ENCODE data around the gene DHRS7. TPM values are rescaled to one million over a fixed set of nuclear protein-coding genes. Genes with fewer than 3 reads are reported as not detected.
A peak's percentile ranks its signal among the peaks of the same experiment; 100 is the strongest.

Gene DHRS7
- total and polyA plus RNA-seq, 7 donors, result 239 to 743 (median 492) TPM

DNA sequence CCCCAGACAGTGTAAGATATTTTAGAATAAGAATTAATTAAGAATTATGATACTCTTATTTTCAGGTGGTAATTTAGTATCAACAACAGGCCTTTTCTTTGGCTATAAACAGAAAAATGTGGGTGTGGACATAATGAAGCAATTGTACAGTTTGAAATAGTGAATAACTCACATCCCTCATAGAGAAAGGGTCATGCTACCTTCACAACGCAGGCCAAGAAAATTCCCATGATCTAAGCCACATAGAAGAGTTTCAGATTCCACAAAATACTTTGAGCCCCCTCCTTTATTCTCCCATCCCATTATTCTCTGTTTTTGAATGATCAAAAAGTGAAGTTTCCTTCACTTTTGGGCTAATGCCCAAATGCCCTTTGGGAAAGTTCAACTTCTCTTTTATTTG is 23.5 kb upstream of the DHRS7 start:
- intact Hi-C loops (cut with DNase I), result loop anchor here (5.0 to 10.0 kb wide), 2 partner anchors 221 to 684 kb away; no protein-coding TSS in a partner anchor
- no peak for DNase-seq
- Histone ChIP-seq H3K27ac (no peak overlapping the region), H3K27me3 (ENCODE audit: insufficient read depth in 3 of 3, low read length in 2 of 3) (no peaks in the 10 kb centered on the region), H3K9me3 (no peaks in the 10 kb centered on the region), H3K36me3 (ENCODE audit: insufficient read depth in 1 of 2, low read depth in 1 of 2) (no peaks in the 10 kb centered on the region), H3K4me1 (peaks cover 3% of the 10 kb centered on the region), H3K4me3 (no peak overlapping the region)
- WGBS, 3 donors, result 69 to 70% (median 69%) methylated on average over 1 of the region's 1 CpG
- TF ChIP-seq, protein P1, sequence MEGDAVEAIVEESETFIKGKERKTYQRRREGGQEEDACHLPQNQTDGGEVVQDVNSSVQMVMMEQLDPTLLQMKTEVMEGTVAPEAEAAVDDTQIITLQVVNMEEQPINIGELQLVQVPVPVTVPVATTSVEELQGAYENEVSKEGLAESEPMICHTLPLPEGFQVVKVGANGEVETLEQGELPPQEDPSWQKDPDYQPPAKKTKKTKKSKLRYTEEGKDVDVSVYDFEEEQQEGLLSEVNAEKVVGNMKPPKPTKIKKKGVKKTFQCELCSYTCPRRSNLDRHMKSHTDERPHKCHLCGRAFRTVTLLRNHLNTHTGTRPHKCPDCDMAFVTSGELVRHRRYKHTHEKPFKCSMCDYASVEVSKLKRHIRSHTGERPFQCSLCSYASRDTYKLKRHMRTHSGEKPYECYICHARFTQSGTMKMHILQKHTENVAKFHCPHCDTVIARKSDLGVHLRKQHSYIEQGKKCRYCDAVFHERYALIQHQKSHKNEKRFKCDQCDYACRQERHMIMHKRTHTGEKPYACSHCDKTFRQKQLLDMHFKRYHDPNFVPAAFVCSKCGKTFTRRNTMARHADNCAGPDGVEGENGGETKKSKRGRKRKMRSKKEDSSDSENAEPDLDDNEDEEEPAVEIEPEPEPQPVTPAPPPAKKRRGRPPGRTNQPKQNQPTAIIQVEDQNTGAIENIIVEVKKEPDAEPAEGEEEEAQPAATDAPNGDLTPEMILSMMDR (IDR thresholded peaks at IDR 0.05), result no peak
- no peak for ATAC-seq

- TF ChIP-seq, protein P1 (IDR thresholded peaks at IDR 0.05), result no peak
Measured at GRCh38 chr14:60188115-60188514, 22.9 kb upstream of the DHRS7 start.

DNA sequence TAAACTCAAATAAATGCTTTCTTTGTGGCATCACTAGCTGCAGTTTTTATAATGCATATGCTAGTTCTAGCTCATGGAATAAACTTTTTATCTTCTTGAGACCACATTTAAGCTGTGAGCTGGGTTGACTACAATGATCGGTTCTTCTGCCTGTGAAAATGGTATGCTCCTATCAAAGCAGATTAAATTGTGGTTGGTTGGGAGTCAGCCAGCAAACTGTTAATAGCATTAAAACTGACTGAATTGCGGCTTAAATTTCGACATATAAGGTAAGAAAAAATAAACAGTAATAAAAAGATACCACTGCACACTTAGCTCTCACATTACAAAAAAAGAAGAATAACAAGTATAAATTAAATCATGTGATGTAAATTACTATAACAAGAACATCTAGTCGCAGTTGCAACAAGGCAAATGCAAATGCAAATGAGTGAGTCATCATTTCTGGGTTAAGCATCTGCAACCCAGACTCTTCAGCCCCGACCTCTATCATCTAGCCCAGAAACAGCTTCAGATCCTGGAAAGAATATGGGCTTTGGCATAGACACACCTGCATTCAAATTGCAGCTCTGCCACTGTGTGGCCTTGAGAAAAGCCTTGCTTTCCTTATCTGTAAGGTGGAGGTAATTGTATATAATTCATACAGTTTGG is 19.8 kb upstream of the DHRS7 start:
- H3K27me3 ChIP-seq (ENCODE audit: insufficient read depth in 3 of 3, low read length in 2 of 3), result no peaks in the 10 kb centered on the region
- H3K36me3 ChIP-seq (ENCODE audit: insufficient read depth in 1 of 2, low read depth in 1 of 2), result no peaks in the 10 kb centered on the region
- TF ChIP-seq, protein P1 (IDR thresholded peaks at IDR 0.05), result no peak
- DNase-seq (no peak), ATAC-seq (no peak)
- no peaks in the 10 kb centered on the region for H3K9me3 ChIP-seq
- no peak overlapping the region for H3K4me3 ChIP-seq
- no peak overlapping the region for H3K27ac ChIP-seq
- peaks cover 28% of the 10 kb centered on the region for H3K4me1 ChIP-seq
- intact Hi-C loops (cut with DNase I), result loop anchor here (1.0 to 10.0 kb wide), 5 partner anchors 120 to 680 kb away; no protein-coding TSS in a partner anchor
- WGBS, 3 donors, result 63 to 65% (median 64%) methylated on average over 5 of the region's 5 CpGs

More at GRCh38 chr14:60188115-60188514, 22.9 kb upstream of the DHRS7 start:
- Histone ChIP-seq H3K9me3 (no peaks in the 10 kb centered on the region), H3K4me1 (peaks cover 9% of the 10 kb centered on the region), H3K36me3 (ENCODE audit: insufficient read depth in 1 of 2, low read depth in 1 of 2) (no peaks in the 10 kb centered on the region), H3K4me3 (no peak overlapping the region), H3K27me3 (ENCODE audit: insufficient read depth in 3 of 3, low read length in 2 of 3) (no peaks in the 10 kb centered on the region), H3K27ac (no peak overlapping the region)
- 47 to 57% (median 55%) methylated on average over 3 of the region's 3 CpGs for WGBS, 3 donors
- intact Hi-C loops (cut with DNase I), result loop anchor here (5.0 to 10.0 kb wide), 2 partner anchors 221 to 683 kb away; no protein-coding TSS in a partner anchor
- DNase-seq (no peak), ATAC-seq (peak; percentile 30 to 44 (median 36))

DNA sequence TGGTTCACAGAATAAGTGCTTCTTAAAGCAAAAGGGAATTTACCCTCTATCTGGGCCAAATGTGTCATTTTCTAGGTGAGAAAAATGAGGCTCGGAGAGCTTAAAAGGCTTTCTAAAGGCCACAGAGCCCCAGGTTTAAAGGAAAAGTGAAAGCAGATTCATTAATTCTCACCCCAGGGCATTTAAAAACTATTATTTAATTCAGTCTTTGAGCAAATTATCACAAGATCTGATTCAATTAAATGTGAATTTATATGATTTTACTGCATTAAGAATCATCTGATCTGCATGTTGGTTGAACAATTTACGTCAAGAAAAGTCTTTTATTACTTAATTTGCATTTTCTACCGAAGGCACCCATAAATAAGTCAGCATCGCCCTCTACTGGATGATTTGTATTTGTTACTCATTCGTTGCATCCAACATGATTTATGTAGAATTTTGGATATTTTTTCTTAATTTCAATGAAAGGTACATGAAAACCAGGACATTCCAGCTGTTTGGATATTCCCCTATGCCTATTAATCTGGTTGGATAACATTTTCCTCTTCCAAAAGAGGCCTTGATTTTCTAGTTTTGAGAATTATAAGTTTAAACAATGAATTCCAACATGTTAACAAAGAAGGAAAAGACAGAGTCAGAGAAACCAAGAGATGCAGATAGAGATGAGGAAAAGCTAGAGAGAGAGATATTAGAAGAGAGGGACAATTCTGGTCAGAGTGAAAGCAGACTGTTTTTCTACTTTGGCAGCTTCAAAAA is 19.1 kb upstream of the DHRS7 start:
- H3K4me1 ChIP-seq, result peaks cover 28% of the 10 kb centered on the region
- H3K27me3 ChIP-seq (ENCODE audit: insufficient read depth in 3 of 3, low read length in 2 of 3), result no peaks in the 10 kb centered on the region
- no peaks in the 10 kb centered on the region for H3K9me3 ChIP-seq
- no peak for DNase-seq
- 0 to 1% (median 0%) methylated on average over 5 of the region's 5 CpGs for WGBS, 3 donors
- peak in 2 of 4 donors; percentile 30 to 53 for ATAC-seq
- H3K4me3 ChIP-seq, result peak overlapping the region; percentile 65
- peak overlapping the region; percentile 69 for H3K27ac ChIP-seq
- intact Hi-C loops (cut with DNase I), result loop anchor here (1.0 to 10.0 kb wide), 4 partner anchors 120 to 680 kb away; no protein-coding TSS in a partner anchor
- TF ChIP-seq, protein P1 (IDR thresholded peaks at IDR 0.05), result peak; percentile 91
- no peaks in the 10 kb centered on the region for H3K36me3 ChIP-seq (ENCODE audit: insufficient read depth in 1 of 2, low read depth in 1 of 2)
